H9 (cell line): ENCODE measurements around the gene SIGLEC12. TPM values are rescaled to one million over a fixed set of nuclear protein-coding genes. Genes with fewer than 3 reads are reported as not detected.

Experiments used
- DNase-seq: peaks from one replicate; pipeline ENCODE4 v3.0.0-alpha.2; 2017
- H2AFZ ChIP-seq: one replicate; pipeline ENCODE4 v1.6.1; 2013; ENCODE audit warnings: mild to moderate bottlenecking, low read length, control low read depth, moderate library complexity
- H2AK5ac ChIP-seq: 2 replicates; pipeline ENCODE4 v1.6.1; 2013; ENCODE audit warnings: low read length, control low read depth, mixed read lengths; ENCODE audit not compliant: insufficient read length
- H2BK120ac ChIP-seq: one replicate; pipeline ENCODE4 v1.6.1; 2013; ENCODE audit warnings: low read depth, mild to moderate bottlenecking, low read length, control low read depth, inconsistent platforms; ENCODE audit not compliant: poor library complexity, severe bottlenecking
- H2BK12ac ChIP-seq: 2 replicates; pipeline ENCODE4 v1.6.1; 2013; ENCODE audit warnings: low read length, control low read depth, mixed read lengths, low read depth; ENCODE audit not compliant: insufficient read length
- H2BK15ac ChIP-seq: 2 replicates; pipeline ENCODE4 v1.6.1; 2013; ENCODE audit warnings: low read depth, low read length, control low read depth
- H2BK20ac ChIP-seq: one replicate; pipeline ENCODE4 v1.6.1; 2013; ENCODE audit warnings: low read depth, mild to moderate bottlenecking, low read length, control low read depth, inconsistent platforms; ENCODE audit not compliant: poor library complexity, severe bottlenecking
- H2BK5ac ChIP-seq: 2 replicates; pipeline ENCODE4 v1.6.1; 2013; ENCODE audit warnings: low read length, control low read depth, mixed read lengths; ENCODE audit not compliant: insufficient read length
- H3K14ac ChIP-seq: 2 replicates; pipeline ENCODE4 v1.6.1; 2013; ENCODE audit warnings: low read length, control low read depth; ENCODE audit not compliant: insufficient read depth
- H3K18ac ChIP-seq: 2 replicates; pipeline ENCODE4 v1.6.1; 2013; ENCODE audit warnings: low read depth, mild to moderate bottlenecking, mixed read lengths, low read length, control low read depth; ENCODE audit not compliant: insufficient read length
- H3K23ac ChIP-seq: 2 replicates; pipeline ENCODE4 v1.6.1; 2013; ENCODE audit warnings: low read length, control low read depth, mixed read lengths, low read depth; ENCODE audit not compliant: insufficient read length
- H3K23me2 ChIP-seq: 2 replicates; pipeline ENCODE4 v1.6.1; 2013; ENCODE audit warnings: low read depth, mild to moderate bottlenecking, mixed read lengths, low read length, control low read depth; ENCODE audit not compliant: insufficient read length, poor library complexity, severe bottlenecking
- H3K27ac ChIP-seq: 2 replicates; pipeline ENCODE4 v1.5.1; 2013; ENCODE audit warnings: low read length, control low read depth, mixed read lengths, low read depth; ENCODE audit not compliant: insufficient read length
- H3K27me3 ChIP-seq: 2 replicates; pipeline ENCODE4 v1.6.1; 2013; ENCODE audit warnings: low read length, control low read depth, inconsistent platforms; ENCODE audit not compliant: insufficient read depth
- H3K4ac ChIP-seq: 2 replicates; pipeline ENCODE4 v1.6.1; 2013; ENCODE audit warnings: low read depth, mild to moderate bottlenecking, control low read depth, inconsistent platforms, low read length, moderate library complexity
- H3K4me1 ChIP-seq: 2 replicates; pipeline ENCODE4 v1.6.1; 2013; ENCODE audit warnings: low read length, control low read depth, inconsistent platforms; ENCODE audit not compliant: insufficient read depth
- H3K4me2 ChIP-seq: 2 replicates; pipeline ENCODE4 v1.6.1; 2013; ENCODE audit warnings: low read length, control low read depth, mixed read lengths; ENCODE audit not compliant: insufficient read length, insufficient read depth
- H3K56ac ChIP-seq: 2 replicates; pipeline ENCODE4 v1.6.1; 2013; ENCODE audit warnings: low read depth, mild to moderate bottlenecking, mixed read lengths, low read length, control low read depth; ENCODE audit not compliant: insufficient read length
- H3K79me1 ChIP-seq: 2 replicates; pipeline ENCODE4 v1.6.1; 2013; ENCODE audit warnings: low read depth, mild to moderate bottlenecking, moderate library complexity, low read length, control low read depth, inconsistent platforms; ENCODE audit not compliant: insufficient read depth, poor library complexity, severe bottlenecking
- H3K79me2 ChIP-seq: 2 replicates; pipeline ENCODE4 v1.6.1; 2013; ENCODE audit warnings: low read length, control low read depth, inconsistent platforms; ENCODE audit not compliant: insufficient read depth
- H3K9ac ChIP-seq: 2 replicates; pipeline ENCODE4 v1.6.1; 2013; ENCODE audit warnings: low read length, control low read depth, mixed read lengths; ENCODE audit not compliant: insufficient read length; ENCODE audit errors: extremely low read depth
- H3K9me3 ChIP-seq: one replicate; pipeline ENCODE4 v1.6.1; 2013; ENCODE audit warnings: low read depth, low read length, inconsistent platforms; ENCODE audit not compliant: control insufficient read depth
- H3T11ph ChIP-seq: one replicate; pipeline ENCODE4 v1.6.1; 2013; ENCODE audit warnings: mild to moderate bottlenecking, low read length, control low read depth, inconsistent platforms
- H4K20me1 ChIP-seq: one replicate; pipeline ENCODE4 v1.6.1; 2013; ENCODE audit not compliant: control insufficient read depth, insufficient read length, insufficient read depth
- H4K5ac ChIP-seq: 2 replicates; pipeline ENCODE4 v1.6.1; 2013; ENCODE audit warnings: low read depth, mild to moderate bottlenecking, mixed read lengths, low read length, control low read depth; ENCODE audit not compliant: insufficient read length
- H4K8ac ChIP-seq: replicated peaks from 2 replicates; pipeline ENCODE4 v1.6.1; 2013; ENCODE audit warnings: low read length, control low read depth, mixed read lengths, low read depth; ENCODE audit not compliant: insufficient read length
- H4K91ac ChIP-seq: 2 replicates; pipeline ENCODE4 v1.6.1; 2013; ENCODE audit warnings: low read depth, mild to moderate bottlenecking, moderate library complexity, mixed read lengths, low read length, control low read depth; ENCODE audit not compliant: insufficient read length
- H3K27ac Mint-ChIP-seq, 3 experiments: 2 replicates in 2 of 3; 3 replicates in 1 of 3; pipeline ENCODE4 v1.8.0; 2020 to 2021; ENCODE audit warnings: mixed read lengths in 3 of 3, mild to moderate bottlenecking in 1 of 3, moderate library complexity in 1 of 3
- H3K27me3 Mint-ChIP-seq: 2 replicates; pipeline ENCODE4 v1.8.0; 2021; ENCODE audit warnings: low read depth, mild to moderate bottlenecking, moderate library complexity, mixed read lengths
- H3K36me3 Mint-ChIP-seq, 3 experiments: 2 replicates in 2 of 3; 3 replicates in 1 of 3; pipeline ENCODE4 v1.8.0; 2020 to 2021; ENCODE audit warnings: low read depth in 3 of 3, mixed read lengths in 3 of 3; ENCODE audit not compliant: insufficient read depth in 1 of 3
- H3K4me1 Mint-ChIP-seq, 2 experiments: 2 replicates each; pipeline ENCODE4 v1.8.0; 2020; ENCODE audit warnings: mixed read lengths in 2 of 2
- H3K4me3 Mint-ChIP-seq, 2 experiments: 2 replicates in 1 of 2; 3 replicates in 1 of 2; pipeline ENCODE4 v1.8.0; 2020 to 2021; ENCODE audit warnings: mild to moderate bottlenecking in 2 of 2, mixed read lengths in 2 of 2, moderate library complexity in 1 of 2
- H3K9me3 Mint-ChIP-seq, 2 experiments: 2 replicates in 1 of 2; 3 replicates in 1 of 2; pipeline ENCODE4 v1.8.0; 2020; ENCODE audit warnings: mild to moderate bottlenecking in 2 of 2, mixed read lengths in 2 of 2, moderate library complexity in 1 of 2
- WGBS: extraction: QIAGEN DNeasy Blood & Tissue Kit; methylation state at CpG from one replicate; pipeline ENCODE4 v1.1.7; 2013; ENCODE audit warnings: missing lambda C conversion rate, low lambda C conversion rate, mixed read lengths; ENCODE audit not compliant: insufficient read length; ENCODE audit errors: extremely low coverage; 5-methylcytosine and 5-hydroxymethylcytosine counted together
- total RNA-seq: library from RNA; stranded (reverse); gene quantifications from 2 replicates; pipeline ENCODE4 v1.2.1, GENCODE V29; 2021
- TF ChIP-seq, protein P1 (sequence below): fragments of 200-600 bp; sonication (generic); conservative IDR thresholded peaks from 3 replicates; pipeline ENCODE4 v1.8.0; 2021; ENCODE audit warnings: antibody characterized with exemption, mild to moderate bottlenecking

SIGLEC12 gene
- total RNA-seq, 1 experiment from 2014 or later: not detected

DNA sequence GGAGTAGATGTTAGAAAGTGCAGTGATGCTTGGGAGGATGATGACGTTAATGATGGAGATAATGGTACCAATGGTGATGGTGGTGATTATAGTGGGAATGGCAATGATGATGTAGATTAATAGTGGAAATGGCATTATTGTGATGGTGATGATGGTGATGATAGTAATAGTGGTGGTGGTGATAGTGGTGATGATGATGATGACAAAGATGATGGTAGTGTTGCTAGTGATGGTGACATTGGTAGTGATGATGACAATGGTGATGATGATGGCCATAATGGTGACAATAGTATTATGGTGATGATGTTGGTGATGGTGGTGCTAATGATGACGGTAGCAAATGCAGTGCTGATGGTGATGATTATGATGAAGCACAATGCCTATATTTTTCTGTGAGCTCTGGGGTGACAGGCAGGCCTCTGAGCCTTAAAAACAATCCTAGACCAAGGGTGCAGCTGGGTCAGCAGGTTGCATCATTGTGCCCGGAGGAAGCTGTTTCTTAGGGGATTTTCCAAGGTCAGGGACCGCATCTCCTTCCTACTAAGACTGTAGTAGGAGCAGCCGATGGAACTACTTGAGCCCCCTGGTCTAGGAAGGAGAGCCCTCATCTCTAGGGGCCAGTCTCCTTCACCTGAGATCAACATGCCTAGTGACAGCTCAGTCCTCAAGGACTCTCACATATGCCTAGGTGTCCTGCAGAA lies 15.5 kb downstream of the SIGLEC12 start:
- no peak for DNase-seq
- H3K4me3 Mint-ChIP-seq: no peak overlapping the region
- Histone ChIP-seq H3T11ph (no peak overlapping the region), H3K18ac (no peak overlapping the region), H2BK12ac (no peak overlapping the region), H3K23me2 (no peaks in the 10 kb centered on the region), H4K8ac (no peak overlapping the region), H3K9me3 (no peaks in the 10 kb centered on the region), H3K56ac (no peak overlapping the region), H3K79me2 (no peaks in the 10 kb centered on the region), H3K27ac (no peak overlapping the region), H3K23ac (no peak overlapping the region), H3K4me2 (no peak overlapping the region), H3K4me1 (no peaks in the 10 kb centered on the region), H4K20me1 (no peaks in the 10 kb centered on the region), H2AK5ac (no peak overlapping the region), H2BK15ac (no peak overlapping the region), H3K14ac (no peak overlapping the region), H2BK120ac (no peak overlapping the region), H2BK5ac (no peak overlapping the region), H4K5ac (no peak overlapping the region), H2BK20ac (no peak overlapping the region), H3K4ac (no peak overlapping the region), H2AFZ (no peak overlapping the region), H3K27me3 (no peaks in the 10 kb centered on the region), H3K9ac (no peak overlapping the region), H3K79me1 (no peaks in the 10 kb centered on the region), H4K91ac (no peak overlapping the region)
- TF ChIP-seq, protein P1, sequence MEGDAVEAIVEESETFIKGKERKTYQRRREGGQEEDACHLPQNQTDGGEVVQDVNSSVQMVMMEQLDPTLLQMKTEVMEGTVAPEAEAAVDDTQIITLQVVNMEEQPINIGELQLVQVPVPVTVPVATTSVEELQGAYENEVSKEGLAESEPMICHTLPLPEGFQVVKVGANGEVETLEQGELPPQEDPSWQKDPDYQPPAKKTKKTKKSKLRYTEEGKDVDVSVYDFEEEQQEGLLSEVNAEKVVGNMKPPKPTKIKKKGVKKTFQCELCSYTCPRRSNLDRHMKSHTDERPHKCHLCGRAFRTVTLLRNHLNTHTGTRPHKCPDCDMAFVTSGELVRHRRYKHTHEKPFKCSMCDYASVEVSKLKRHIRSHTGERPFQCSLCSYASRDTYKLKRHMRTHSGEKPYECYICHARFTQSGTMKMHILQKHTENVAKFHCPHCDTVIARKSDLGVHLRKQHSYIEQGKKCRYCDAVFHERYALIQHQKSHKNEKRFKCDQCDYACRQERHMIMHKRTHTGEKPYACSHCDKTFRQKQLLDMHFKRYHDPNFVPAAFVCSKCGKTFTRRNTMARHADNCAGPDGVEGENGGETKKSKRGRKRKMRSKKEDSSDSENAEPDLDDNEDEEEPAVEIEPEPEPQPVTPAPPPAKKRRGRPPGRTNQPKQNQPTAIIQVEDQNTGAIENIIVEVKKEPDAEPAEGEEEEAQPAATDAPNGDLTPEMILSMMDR: no peak
- H3K27ac Mint-ChIP-seq: no peak overlapping the region
- 100% methylated on average over 1 of the region's 5 CpGs for WGBS
- H3K4me1 Mint-ChIP-seq: no peaks in the 10 kb centered on the region
- peaks cover 42 to 88% of the 10 kb centered on the region in 2 experiments for H3K9me3 Mint-ChIP-seq
- peaks cover 0 to 1% (median under 1%) of the 10 kb centered on the region in 3 experiments; a peak in 2 of 7 replicates for H3K36me3 Mint-ChIP-seq
- H3K27me3 Mint-ChIP-seq: peaks cover 28% of the 10 kb centered on the region
